SK-N-SH (cell line): ENCODE results near the gene ANKRD13B.

ENCODE experiments used
- CTCF ChIP-seq: fragments of 200-600 bp; sonication (generic); IDR thresholded peaks from 2 replicates; pipeline ENCODE4 v1.6.1; 2017; ENCODE audit warnings: antibody characterized with exemption, mild to moderate bottlenecking, moderate library complexity
- EP300 ChIP-seq, 2 experiments: IDR thresholded peaks; 2 replicates each; pipeline versions ENCODE4 v1.4.0 to v1.6.1; 2012; ENCODE audit warnings: borderline replicate concordance in 1 of 2, low read depth in 1 of 2, low read length in 1 of 2
- FOXJ3 ChIP-seq: sonication (generic); formaldehyde crosslinking; IDR thresholded peaks from 2 replicates; pipeline ENCODE4 v1.5.1; 2020; ENCODE audit warnings: mild to moderate bottlenecking, missing genetic modification reagents
- RFX5 ChIP-seq: IDR thresholded peaks from 2 replicates; pipeline ENCODE4 v1.6.1; 2012; ENCODE audit warnings: mild to moderate bottlenecking, improper control_type of control experiment, low read length
- TAF1 ChIP-seq: IDR thresholded peaks from 2 replicates; pipeline ENCODE4 v1.6.1; 2012; ENCODE audit warnings: low read depth, mild to moderate bottlenecking, low read length, moderate library complexity, borderline replicate concordance

DNA sequence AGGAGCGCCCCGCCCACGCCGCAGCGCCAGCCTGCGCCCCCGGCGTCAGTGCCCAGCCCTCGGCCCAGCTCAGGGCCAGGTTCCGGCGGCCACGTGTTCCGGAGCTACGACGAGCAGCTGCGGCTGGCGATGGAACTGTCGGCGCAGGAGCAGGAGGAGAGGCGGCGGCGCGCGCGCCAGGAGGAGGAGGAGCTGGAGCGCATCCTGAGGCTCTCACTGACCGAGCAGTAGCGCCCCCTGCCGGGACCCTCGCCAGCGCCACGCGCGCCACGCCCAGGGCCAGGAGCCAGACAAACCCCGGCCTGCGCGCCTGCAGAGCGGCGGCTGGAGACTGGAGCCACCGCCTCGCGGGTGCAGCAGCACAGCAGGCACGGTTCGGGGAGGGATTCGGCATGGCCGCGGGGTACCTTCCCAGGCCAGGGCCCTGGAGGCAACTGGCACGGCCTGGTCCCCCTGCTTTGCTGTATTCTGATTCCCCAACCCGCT is 20.5 kb downstream of the ANKRD13B start:
- no peak for TF ChIP-seq EP300 (IDR thresholded peaks at IDR 0.05; ENCODE audit: borderline replicate concordance in 1 of 2, low read depth in 1 of 2, low read length in 1 of 2)
- TF ChIP-seq TAF1: no peak
- TF ChIP-seq CTCF: no peak
- no peak for TF ChIP-seq FOXJ3 (CRISPR knock-in tag)
- TF ChIP-seq RFX5: no peak
